Chondrocyte (in vitro differentiated cells): ENCODE results near the gene TSHZ2. TPM values are rescaled to one million over a fixed set of nuclear protein-coding genes. Genes with fewer than 3 reads are reported as not detected.

Experiments used
- DNase-seq: peaks from one replicate; pipeline ENCODE4 v3.0.0; 2021; ENCODE audit warnings: mixed read lengths, low spot score
- H3K27ac Mint-ChIP-seq: one replicate; pipeline ENCODE4 v1.8.0; 2021; ENCODE audit warnings: mild to moderate bottlenecking, moderate library complexity, mixed read lengths; ENCODE audit not compliant: unreplicated experiment
- H3K27me3 Mint-ChIP-seq: 2 replicates; pipeline ENCODE4 v1.8.0; 2021; ENCODE audit warnings: low read depth, mixed read lengths
- H3K36me3 Mint-ChIP-seq: 2 replicates; pipeline ENCODE4 v1.8.0; 2021; ENCODE audit warnings: low read depth, mixed read lengths
- H3K4me1 Mint-ChIP-seq: 2 replicates; pipeline ENCODE4 v1.8.0; 2021; ENCODE audit warnings: low read depth, mild to moderate bottlenecking, mixed read lengths
- H3K4me3 Mint-ChIP-seq: one replicate; pipeline ENCODE4 v1.8.0; 2021; ENCODE audit warnings: mild to moderate bottlenecking, moderate library complexity, mixed read lengths; ENCODE audit not compliant: unreplicated experiment
- H3K9me3 Mint-ChIP-seq: 2 replicates; pipeline ENCODE4 v1.8.0; 2021; ENCODE audit warnings: low read depth, mixed read lengths
- total RNA-seq: library from RNA; stranded (reverse); gene quantifications from 3 replicates; pipeline ENCODE4 v1.2.1, GENCODE V29; 2021
- TF ChIP-seq, protein P1 (sequence below): fragments of 200-600 bp; sonication (generic); IDR thresholded peaks from 2 replicates; pipeline ENCODE4 v1.5.0; 2021; ENCODE audit warnings: antibody characterized with exemption, mild to moderate bottlenecking, moderate library complexity

Gene TSHZ2
- total RNA-seq, 1 donor from 2014 or later: 0.37 TPM

GRCh38 chr20:52996658-52997057 is 24.5 kb downstream of the TSHZ2 start:
- H3K36me3 Mint-ChIP-seq: no peaks in the 10 kb centered on the region
- no peak overlapping the region for H3K27ac Mint-ChIP-seq
- TF ChIP-seq, protein P1, sequence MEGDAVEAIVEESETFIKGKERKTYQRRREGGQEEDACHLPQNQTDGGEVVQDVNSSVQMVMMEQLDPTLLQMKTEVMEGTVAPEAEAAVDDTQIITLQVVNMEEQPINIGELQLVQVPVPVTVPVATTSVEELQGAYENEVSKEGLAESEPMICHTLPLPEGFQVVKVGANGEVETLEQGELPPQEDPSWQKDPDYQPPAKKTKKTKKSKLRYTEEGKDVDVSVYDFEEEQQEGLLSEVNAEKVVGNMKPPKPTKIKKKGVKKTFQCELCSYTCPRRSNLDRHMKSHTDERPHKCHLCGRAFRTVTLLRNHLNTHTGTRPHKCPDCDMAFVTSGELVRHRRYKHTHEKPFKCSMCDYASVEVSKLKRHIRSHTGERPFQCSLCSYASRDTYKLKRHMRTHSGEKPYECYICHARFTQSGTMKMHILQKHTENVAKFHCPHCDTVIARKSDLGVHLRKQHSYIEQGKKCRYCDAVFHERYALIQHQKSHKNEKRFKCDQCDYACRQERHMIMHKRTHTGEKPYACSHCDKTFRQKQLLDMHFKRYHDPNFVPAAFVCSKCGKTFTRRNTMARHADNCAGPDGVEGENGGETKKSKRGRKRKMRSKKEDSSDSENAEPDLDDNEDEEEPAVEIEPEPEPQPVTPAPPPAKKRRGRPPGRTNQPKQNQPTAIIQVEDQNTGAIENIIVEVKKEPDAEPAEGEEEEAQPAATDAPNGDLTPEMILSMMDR: no peak
- H3K27me3 Mint-ChIP-seq: peaks cover 6% of the 10 kb centered on the region
- H3K9me3 Mint-ChIP-seq: no peaks in the 10 kb centered on the region
- no peaks in the 10 kb centered on the region for H3K4me1 Mint-ChIP-seq
- no peak for DNase-seq
- no peak overlapping the region for H3K4me3 Mint-ChIP-seq

DNA sequence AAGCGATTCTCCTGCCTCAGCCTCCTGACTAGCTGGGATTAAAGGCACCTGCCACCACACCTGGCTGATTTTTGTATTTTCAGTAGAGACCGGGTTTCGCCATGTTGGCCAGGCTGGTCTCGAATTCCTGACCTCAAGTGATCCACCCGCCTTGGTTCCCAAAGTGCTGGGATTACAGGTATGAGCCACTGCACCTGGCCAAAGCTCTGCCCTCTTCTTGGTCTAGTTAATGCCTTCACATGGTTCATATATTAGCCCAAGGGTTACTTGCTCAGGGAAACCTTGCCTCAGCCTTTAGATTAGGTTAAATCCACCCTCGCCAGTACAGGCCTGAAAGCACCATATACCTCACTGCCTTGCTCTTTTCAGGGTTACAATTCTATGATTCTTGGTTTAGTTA is 26.1 kb downstream of the TSHZ2 start:
- TF ChIP-seq, protein P1: no peak
- Mint-ChIP-seq H3K4me1 (no peaks in the 10 kb centered on the region), H3K27ac (no peak overlapping the region), H3K4me3 (no peak overlapping the region), H3K9me3 (no peaks in the 10 kb centered on the region), H3K27me3 (peaks cover 6% of the 10 kb centered on the region), H3K36me3 (no peaks in the 10 kb centered on the region)
- DNase-seq: no peak

- TF ChIP-seq, protein P1: no peak
- DNase-seq: no peak
- H3K9me3 Mint-ChIP-seq: no peaks in the 10 kb centered on the region
- peaks cover 6% of the 10 kb centered on the region for H3K27me3 Mint-ChIP-seq
- no peaks in the 10 kb centered on the region for H3K4me1 Mint-ChIP-seq
- no peaks in the 10 kb centered on the region for H3K36me3 Mint-ChIP-seq
- H3K27ac Mint-ChIP-seq: no peak overlapping the region
- H3K4me3 Mint-ChIP-seq: no peak overlapping the region
These were observed 26.9 kb downstream of the TSHZ2 start for GRCh38 chr20:52999040-52999439.

DNA sequence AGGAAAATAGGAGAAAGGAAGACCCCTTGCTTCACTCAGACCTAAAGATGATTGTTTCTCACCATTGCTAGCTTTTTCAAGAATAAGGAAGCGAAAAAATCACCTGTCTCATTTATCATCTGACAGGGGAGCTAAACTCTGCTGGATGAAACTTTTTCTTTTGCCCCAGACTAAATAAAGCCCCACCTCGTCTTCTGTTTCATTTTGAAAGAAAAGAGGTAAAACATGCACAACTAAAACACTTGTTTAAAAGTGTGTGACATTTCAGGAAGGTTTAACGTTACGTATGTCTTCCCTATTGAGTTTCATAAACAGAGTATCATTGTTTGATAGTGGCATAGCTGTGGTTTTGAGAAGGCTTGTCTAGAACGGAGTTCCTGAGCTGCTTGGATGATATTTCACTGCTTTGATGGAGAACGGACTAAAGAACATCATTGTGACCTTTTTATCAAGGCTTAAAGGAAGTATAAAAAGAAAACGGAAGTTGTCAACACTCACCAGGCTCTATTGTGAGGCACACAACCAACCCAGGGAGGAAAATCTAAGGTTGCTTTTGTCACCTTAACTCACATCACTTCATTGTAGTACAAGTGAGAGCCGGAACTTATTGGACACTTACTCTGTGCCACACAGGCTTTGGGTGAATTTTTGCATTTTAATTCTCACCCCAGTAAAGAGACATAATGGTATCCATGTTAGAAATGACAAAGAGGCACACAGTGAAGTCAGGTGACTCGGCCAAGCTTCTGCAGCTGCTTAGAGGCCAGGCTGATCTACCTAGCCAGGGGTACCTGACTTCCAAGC is 29.5 kb downstream of the TSHZ2 start:
- H3K4me1 Mint-ChIP-seq: no peaks in the 10 kb centered on the region
- peaks cover 6% of the 10 kb centered on the region for H3K27me3 Mint-ChIP-seq

DNA sequence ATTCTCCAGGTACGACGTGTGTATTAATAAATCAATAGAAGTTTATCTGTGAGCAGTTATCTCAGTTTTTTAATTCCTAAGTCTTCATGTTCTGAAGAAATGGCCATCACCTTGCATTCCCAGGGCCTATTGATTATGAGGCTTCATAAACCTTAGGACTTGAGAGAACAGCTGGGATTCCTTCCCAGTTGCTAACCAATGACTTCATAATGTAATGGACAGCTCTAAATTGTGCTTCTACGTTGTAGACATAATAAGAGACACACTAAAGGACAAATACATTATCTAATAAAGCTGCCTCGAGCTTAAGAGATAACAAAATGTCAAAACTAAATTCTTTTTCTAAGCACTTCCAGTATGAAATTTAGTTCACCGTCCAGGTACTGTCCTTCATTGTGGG is 30.6 kb downstream of the TSHZ2 start:
- no peak overlapping the region for H3K27ac Mint-ChIP-seq
- TF ChIP-seq, protein P1: no peak
- H3K36me3 Mint-ChIP-seq: no peaks in the 10 kb centered on the region
- peaks cover 5% of the 10 kb centered on the region for H3K27me3 Mint-ChIP-seq
- no peaks in the 10 kb centered on the region for H3K9me3 Mint-ChIP-seq
- no peak for DNase-seq
- H3K4me3 Mint-ChIP-seq: no peak overlapping the region
- no peaks in the 10 kb centered on the region for H3K4me1 Mint-ChIP-seq

More for the DNA sequence above, 29.5 kb downstream of the TSHZ2 start:
- H3K9me3 Mint-ChIP-seq: no peaks in the 10 kb centered on the region
- no peaks in the 10 kb centered on the region for H3K36me3 Mint-ChIP-seq
- no peak for DNase-seq
- TF ChIP-seq, protein P1: no peak
- no peak overlapping the region for H3K27ac Mint-ChIP-seq
- H3K4me3 Mint-ChIP-seq: no peak overlapping the region
